Measurements from ENCODE around the gene UGGT1.
"Not testable (repeated sequence)": the region's sequence is repeated elsewhere in the genome, so short reads cannot be mapped to it uniquely, and the experiment has no call there.

Gene UGGT1

GRCh38 chr2:128206245-128206644 lies 115.2 kb downstream of the UGGT1 start:
- no peak for TF ChIP-seq EZH2phosphoT487 (IDR thresholded peaks at IDR 0.05; ENCODE audit: borderline replicate concordance)
- TF ChIP-seq, protein P1, sequence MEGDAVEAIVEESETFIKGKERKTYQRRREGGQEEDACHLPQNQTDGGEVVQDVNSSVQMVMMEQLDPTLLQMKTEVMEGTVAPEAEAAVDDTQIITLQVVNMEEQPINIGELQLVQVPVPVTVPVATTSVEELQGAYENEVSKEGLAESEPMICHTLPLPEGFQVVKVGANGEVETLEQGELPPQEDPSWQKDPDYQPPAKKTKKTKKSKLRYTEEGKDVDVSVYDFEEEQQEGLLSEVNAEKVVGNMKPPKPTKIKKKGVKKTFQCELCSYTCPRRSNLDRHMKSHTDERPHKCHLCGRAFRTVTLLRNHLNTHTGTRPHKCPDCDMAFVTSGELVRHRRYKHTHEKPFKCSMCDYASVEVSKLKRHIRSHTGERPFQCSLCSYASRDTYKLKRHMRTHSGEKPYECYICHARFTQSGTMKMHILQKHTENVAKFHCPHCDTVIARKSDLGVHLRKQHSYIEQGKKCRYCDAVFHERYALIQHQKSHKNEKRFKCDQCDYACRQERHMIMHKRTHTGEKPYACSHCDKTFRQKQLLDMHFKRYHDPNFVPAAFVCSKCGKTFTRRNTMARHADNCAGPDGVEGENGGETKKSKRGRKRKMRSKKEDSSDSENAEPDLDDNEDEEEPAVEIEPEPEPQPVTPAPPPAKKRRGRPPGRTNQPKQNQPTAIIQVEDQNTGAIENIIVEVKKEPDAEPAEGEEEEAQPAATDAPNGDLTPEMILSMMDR (conservative IDR thresholded peaks at IDR 0.05; ENCODE audit: low read length) = no peak
- Histone ChIP-seq H2AFZ (ENCODE audit: low read length) (no peak overlapping the region), H3K9me3 (ENCODE audit: insufficient read depth, low read depth, low read length) (no peaks in the 10 kb centered on the region), H3K9me2 (replicated peaks; ENCODE audit: low read depth, low read length) (no peaks in the 10 kb centered on the region), H3K9ac (ENCODE audit: low read depth, low read length, poor library complexity, severe bottlenecking) (no peak overlapping the region), H3K4me2 (ENCODE audit: low read depth, low read length, poor library complexity, severe bottlenecking) (no peak overlapping the region), H3K79me2 (ENCODE audit: insufficient read depth, low read length) (no peaks in the 10 kb centered on the region), H3K36me3 (ENCODE audit: insufficient read depth, low read length) (no peaks in the 10 kb centered on the region), H4K20me1 (ENCODE audit: insufficient read depth, low read length, poor library complexity, severe bottlenecking) (no peaks in the 10 kb centered on the region), H3F3A (ENCODE audit: low read depth) (no peaks in the 10 kb centered on the region), H3K27me3 (ENCODE audit: insufficient read depth, low read length, poor library complexity, severe bottlenecking) (no peaks in the 10 kb centered on the region), H3K4me1 (ENCODE audit: insufficient read depth, low read length, poor library complexity, severe bottlenecking) (no peaks in the 10 kb centered on the region), H3K4me3 (ENCODE audit: low read length, poor library complexity, severe bottlenecking) (no peak overlapping the region)

GRCh38 chr2:128208023-128208422 lies 117.0 kb downstream of the UGGT1 start:
- TF ChIP-seq EZH2phosphoT487 (IDR thresholded peaks at IDR 0.05; ENCODE audit: borderline replicate concordance) = no peak
- TF ChIP-seq, protein P1 (conservative IDR thresholded peaks at IDR 0.05; ENCODE audit: low read length) = no peak
- Histone ChIP-seq H3K9ac (ENCODE audit: low read depth, low read length, poor library complexity, severe bottlenecking) (no peak overlapping the region), H3K27me3 (ENCODE audit: insufficient read depth, low read length, poor library complexity, severe bottlenecking) (no peaks in the 10 kb centered on the region), H3K4me3 (ENCODE audit: low read length, poor library complexity, severe bottlenecking) (no peak overlapping the region), H3K36me3 (ENCODE audit: insufficient read depth, low read length) (no peaks in the 10 kb centered on the region), H4K20me1 (ENCODE audit: insufficient read depth, low read length, poor library complexity, severe bottlenecking) (no peaks in the 10 kb centered on the region), H3K9me2 (replicated peaks; ENCODE audit: low read depth, low read length) (no peaks in the 10 kb centered on the region), H3K4me1 (ENCODE audit: insufficient read depth, low read length, poor library complexity, severe bottlenecking) (no peaks in the 10 kb centered on the region), H3K4me2 (ENCODE audit: low read depth, low read length, poor library complexity, severe bottlenecking) (no peak overlapping the region), H3K9me3 (ENCODE audit: insufficient read depth, low read depth, low read length) (no peaks in the 10 kb centered on the region), H3K79me2 (ENCODE audit: insufficient read depth, low read length) (no peaks in the 10 kb centered on the region), H2AFZ (ENCODE audit: low read length) (no peak overlapping the region), H3F3A (ENCODE audit: low read depth) (no peaks in the 10 kb centered on the region)

- not testable (repeated sequence) for H3K4me3 ChIP-seq (ENCODE audit: low read length, poor library complexity, severe bottlenecking); H3F3A ChIP-seq (ENCODE audit: low read depth); H3K4me2 ChIP-seq (ENCODE audit: low read depth, low read length, poor library complexity, severe bottlenecking); H4K20me1 ChIP-seq (ENCODE audit: insufficient read depth, low read length, poor library complexity, severe bottlenecking); H3K79me2 ChIP-seq (ENCODE audit: insufficient read depth, low read length); H2AFZ ChIP-seq (ENCODE audit: low read length); H3K36me3 ChIP-seq (ENCODE audit: insufficient read depth, low read length); H3K27me3 ChIP-seq (ENCODE audit: insufficient read depth, low read length, poor library complexity, severe bottlenecking); H3K9me2 ChIP-seq (replicated peaks; ENCODE audit: low read depth, low read length); H3K9me3 ChIP-seq (ENCODE audit: insufficient read depth, low read depth, low read length); H3K4me1 ChIP-seq (ENCODE audit: insufficient read depth, low read length, poor library complexity, severe bottlenecking); H3K9ac ChIP-seq (ENCODE audit: low read depth, low read length, poor library complexity, severe bottlenecking)
Measured at GRCh38 chr2:128208631-128209324, 117.8 kb downstream of the UGGT1 start.

- no peaks in the 10 kb centered on the region for H3K36me3 ChIP-seq (ENCODE audit: insufficient read depth, low read length)
- H2AFZ ChIP-seq (ENCODE audit: low read length) = no peak overlapping the region
- H3K9me2 ChIP-seq (replicated peaks; ENCODE audit: low read depth, low read length) = no peaks in the 10 kb centered on the region
- no peaks in the 10 kb centered on the region for H3K9me3 ChIP-seq (ENCODE audit: insufficient read depth, low read depth, low read length)
- TF ChIP-seq EZH2phosphoT487 (IDR thresholded peaks at IDR 0.05; ENCODE audit: borderline replicate concordance) = no peak
- TF ChIP-seq, protein P1 (conservative IDR thresholded peaks at IDR 0.05; ENCODE audit: low read length) = no peak
- no peak overlapping the region for H3K4me3 ChIP-seq (ENCODE audit: low read length, poor library complexity, severe bottlenecking)
- no peak overlapping the region for H3K4me2 ChIP-seq (ENCODE audit: low read depth, low read length, poor library complexity, severe bottlenecking)
- H3K9ac ChIP-seq (ENCODE audit: low read depth, low read length, poor library complexity, severe bottlenecking) = no peak overlapping the region
- no peaks in the 10 kb centered on the region for H4K20me1 ChIP-seq (ENCODE audit: insufficient read depth, low read length, poor library complexity, severe bottlenecking)
- H3K79me2 ChIP-seq (ENCODE audit: insufficient read depth, low read length) = no peaks in the 10 kb centered on the region
- H3K4me1 ChIP-seq (ENCODE audit: insufficient read depth, low read length, poor library complexity, severe bottlenecking) = no peaks in the 10 kb centered on the region
- H3F3A ChIP-seq (ENCODE audit: low read depth) = no peaks in the 10 kb centered on the region
- H3K27me3 ChIP-seq (ENCODE audit: insufficient read depth, low read length, poor library complexity, severe bottlenecking) = no peaks in the 10 kb centered on the region
Measured at GRCh38 chr2:128214251-128214650, 123.3 kb downstream of the UGGT1 start.
